Breast epithelium (tissue), 3 donors: ENCODE measurements around the gene CENPH.

Experiments used
- CTCF ChIP-seq, 3 donors: fragments of 450-650 bp; IDR thresholded peaks; one replicate each; pipeline ENCODE4 v1.5.1; 2016 to 2017; ENCODE audit warnings: antibody characterized with exemption in 3 of 3, mild to moderate bottlenecking in 3 of 3, moderate library complexity in 3 of 3
- POLR2A ChIP-seq: fragments of 450-650 bp; IDR thresholded peaks from one replicate; pipeline ENCODE4 v1.6.1; 2016; ENCODE audit warnings: antibody characterized with exemption, mild to moderate bottlenecking, moderate library complexity
- POLR2AphosphoS5 ChIP-seq, 3 donors: sonication (generic); formaldehyde crosslinking; IDR thresholded peaks; one replicate each; pipeline ENCODE4 v1.6.1; 2017; ENCODE audit warnings: antibody characterized with exemption in 3 of 3

GRCh38 chr5:69202497-69202896 is 13.1 kb downstream of the CENPH start:
- TF ChIP-seq CTCF (IDR thresholded peaks at IDR 0.05) (no peak), POLR2A (no peak), POLR2AphosphoS5 (IDR thresholded peaks at IDR 0.05) (no peak)
